Keratinocyte (primary cell): ENCODE data around the gene CDH22.

ENCODE experiments used
- CTCF ChIP-seq, 3 experiments: IDR thresholded peaks in 1 of 3; conservative IDR thresholded peaks in 1 of 3; optimal IDR thresholded peaks in 1 of 3; 2 replicates in 2 of 3; 3 replicates in 1 of 3; pipeline versions ENCODE3 to v1.5.1; 2011; ENCODE audit warnings: low read length in 3 of 3, mild to moderate bottlenecking in 3 of 3, moderate library complexity in 2 of 3, control low read depth in 1 of 3, inconsistent platforms in 1 of 3; ENCODE audit not compliant: insufficient read depth in 2 of 3; ENCODE audit errors: extremely low read depth in 1 of 3
- EZH2 ChIP-seq: IDR thresholded peaks from one replicate; pipeline ENCODE4 v1.6.1; 2012; ENCODE audit warnings: inconsistent platforms, mild to moderate bottlenecking, low read length, moderate library complexity

GRCh38 chr20:46157625-46158024 lies 150.7 kb downstream of the CDH22 start:
- no peak for TF ChIP-seq EZH2
- TF ChIP-seq CTCF (optimal IDR thresholded peaks at IDR 0.05 in 1 of 3, IDR thresholded peaks at IDR 0.05 in 1 of 3, conservative IDR thresholded peaks at IDR 0.05 in 1 of 3; ENCODE audit: extremely low read depth in 1 of 3, insufficient read depth in 2 of 3, low read length in 3 of 3) = no peak
